Body of pancreas (tissue), 4 donors: ENCODE measurements around the gene GLYATL3.
"Not testable (repeated sequence)": the region's sequence is repeated elsewhere in the genome, so short reads cannot be mapped to it uniquely, and the experiment has no call there.

Experiments used
- POLR2A ChIP-seq, 3 donors: fragments of 450-650 bp; IDR thresholded peaks; one replicate each; pipeline ENCODE4 v1.6.1; 2016; ENCODE audit warnings: antibody characterized with exemption in 3 of 3, mild to moderate bottlenecking in 2 of 3
- TF ChIP-seq, protein P1 (sequence below), 7 experiments: fragments of 450-650 bp in 4 of 7; fragments of 200-600 bp in 3 of 7; sonication (generic) in 3 of 7; IDR thresholded peaks; one replicate each; pipeline ENCODE4 v1.5.1; 2016 to 2019; ENCODE audit warnings: antibody characterized with exemption in 7 of 7

DNA sequence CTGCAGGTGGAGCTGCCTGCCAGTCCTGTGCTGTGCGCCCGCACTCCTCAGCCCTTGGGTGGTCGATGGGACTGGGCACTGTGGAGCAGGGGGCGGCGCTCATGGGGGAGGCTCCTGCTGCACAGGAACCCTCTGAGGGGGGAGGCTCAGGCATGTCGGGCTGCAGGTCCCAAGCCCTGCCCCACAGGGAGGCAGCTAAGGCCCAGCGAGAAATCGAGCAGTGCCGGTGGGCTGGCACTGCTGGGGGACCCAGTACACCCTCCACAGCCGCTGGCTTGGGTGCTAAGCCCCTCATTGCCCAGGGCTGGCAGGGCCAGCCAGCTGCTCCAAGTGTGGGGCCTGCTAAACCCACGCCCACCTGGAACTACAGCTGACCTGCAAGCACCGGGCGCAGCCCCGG lies 16.3 kb upstream of the GLYATL3 start:
- TF ChIP-seq, protein P1, sequence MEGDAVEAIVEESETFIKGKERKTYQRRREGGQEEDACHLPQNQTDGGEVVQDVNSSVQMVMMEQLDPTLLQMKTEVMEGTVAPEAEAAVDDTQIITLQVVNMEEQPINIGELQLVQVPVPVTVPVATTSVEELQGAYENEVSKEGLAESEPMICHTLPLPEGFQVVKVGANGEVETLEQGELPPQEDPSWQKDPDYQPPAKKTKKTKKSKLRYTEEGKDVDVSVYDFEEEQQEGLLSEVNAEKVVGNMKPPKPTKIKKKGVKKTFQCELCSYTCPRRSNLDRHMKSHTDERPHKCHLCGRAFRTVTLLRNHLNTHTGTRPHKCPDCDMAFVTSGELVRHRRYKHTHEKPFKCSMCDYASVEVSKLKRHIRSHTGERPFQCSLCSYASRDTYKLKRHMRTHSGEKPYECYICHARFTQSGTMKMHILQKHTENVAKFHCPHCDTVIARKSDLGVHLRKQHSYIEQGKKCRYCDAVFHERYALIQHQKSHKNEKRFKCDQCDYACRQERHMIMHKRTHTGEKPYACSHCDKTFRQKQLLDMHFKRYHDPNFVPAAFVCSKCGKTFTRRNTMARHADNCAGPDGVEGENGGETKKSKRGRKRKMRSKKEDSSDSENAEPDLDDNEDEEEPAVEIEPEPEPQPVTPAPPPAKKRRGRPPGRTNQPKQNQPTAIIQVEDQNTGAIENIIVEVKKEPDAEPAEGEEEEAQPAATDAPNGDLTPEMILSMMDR (IDR thresholded peaks at IDR 0.05): not testable (repeated sequence)
- not testable (repeated sequence) for TF ChIP-seq POLR2A (IDR thresholded peaks at IDR 0.05)
